Activated CD4-positive, alpha-beta T cell treated with anti-CD3 and anti-CD28 coated beads, Interleukin-2, Interleukin-6, amounts not matched to agents 100 ng/mL and 50 ng/mL, durations not matched to agents 16 hours and 8 hours (primary cell): ENCODE data around the gene CD86.
A peak's percentile ranks its signal among the peaks of the same experiment; 100 is the strongest.

ENCODE experiments used
- DNase-seq: peaks from one replicate; pipeline ENCODE4 v3.0.0-alpha.2; 2020

The CD86 gene

DNA sequence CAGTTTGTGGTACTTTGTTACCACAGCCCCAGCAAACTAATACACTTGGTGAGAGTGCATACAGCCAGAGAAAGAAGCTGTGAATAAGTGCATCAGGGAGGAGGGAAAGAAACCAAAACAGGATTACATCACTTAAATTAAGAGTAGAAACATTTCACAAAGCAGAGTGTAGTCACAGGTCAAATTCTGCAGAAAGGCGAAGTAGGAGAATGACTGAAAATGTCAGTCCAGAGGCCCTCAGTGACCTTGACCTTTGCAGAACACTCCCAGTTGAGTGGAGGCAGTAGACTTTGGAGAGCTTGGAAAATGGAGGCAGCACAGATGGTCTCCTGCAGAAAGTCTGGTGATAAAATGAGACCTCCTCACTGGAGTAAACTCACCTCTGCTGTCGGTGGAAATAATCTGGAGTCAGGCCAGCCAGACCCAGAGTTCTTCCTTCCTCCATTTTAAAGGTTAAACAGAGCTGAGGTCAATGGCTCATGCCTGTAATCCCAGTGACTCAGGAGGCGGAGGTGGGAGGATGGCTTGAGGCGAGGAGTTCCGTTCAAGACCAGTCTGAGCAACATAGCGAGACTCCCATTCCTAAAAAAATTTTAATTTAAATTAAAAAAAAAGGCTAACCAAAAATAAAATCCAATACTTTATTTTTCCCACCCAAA lies 5.0 kb downstream of the CD86 start:
- DNase-seq = no peak

DNA sequence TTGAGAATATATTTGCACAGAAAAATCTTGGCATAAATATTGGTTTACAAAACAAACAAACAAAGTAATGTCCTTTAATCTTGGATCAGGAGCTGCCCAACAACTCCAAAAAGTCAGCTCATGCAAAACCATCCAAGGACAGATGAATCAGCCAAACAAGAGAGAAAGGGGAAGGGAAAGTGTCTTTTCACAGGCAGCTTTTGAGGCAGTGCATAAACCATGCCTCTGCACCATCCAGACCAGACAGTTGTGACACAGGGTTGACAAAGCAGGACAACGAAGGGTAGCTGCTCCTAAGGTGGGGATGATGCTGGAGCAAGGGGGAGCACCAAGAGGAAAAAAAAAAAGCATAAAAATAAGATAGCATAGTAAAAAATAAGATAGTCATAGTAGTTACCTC lies 8.7 kb downstream of the CD86 start:
- DNase-seq = no peak

DNA sequence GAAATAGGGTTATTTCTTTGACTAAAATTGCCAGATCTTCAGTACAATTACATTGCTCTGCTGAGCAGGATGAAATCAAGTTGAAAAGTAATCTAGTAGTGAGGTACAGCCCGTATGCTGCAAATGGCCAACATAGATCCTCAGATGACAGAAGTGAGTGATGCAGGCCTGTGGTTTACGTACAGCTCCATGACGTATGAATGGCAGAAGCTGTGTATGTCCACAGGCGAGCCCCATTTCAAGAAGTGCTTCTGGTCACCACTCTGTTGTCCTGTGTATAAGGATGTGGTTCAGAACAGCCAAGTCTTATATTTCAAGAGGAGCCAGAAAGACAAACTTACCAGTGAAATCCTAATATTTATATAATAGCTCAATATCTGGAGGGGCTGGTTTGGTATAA lies 9.2 kb downstream of the CD86 start:
- no peak for DNase-seq

DNA sequence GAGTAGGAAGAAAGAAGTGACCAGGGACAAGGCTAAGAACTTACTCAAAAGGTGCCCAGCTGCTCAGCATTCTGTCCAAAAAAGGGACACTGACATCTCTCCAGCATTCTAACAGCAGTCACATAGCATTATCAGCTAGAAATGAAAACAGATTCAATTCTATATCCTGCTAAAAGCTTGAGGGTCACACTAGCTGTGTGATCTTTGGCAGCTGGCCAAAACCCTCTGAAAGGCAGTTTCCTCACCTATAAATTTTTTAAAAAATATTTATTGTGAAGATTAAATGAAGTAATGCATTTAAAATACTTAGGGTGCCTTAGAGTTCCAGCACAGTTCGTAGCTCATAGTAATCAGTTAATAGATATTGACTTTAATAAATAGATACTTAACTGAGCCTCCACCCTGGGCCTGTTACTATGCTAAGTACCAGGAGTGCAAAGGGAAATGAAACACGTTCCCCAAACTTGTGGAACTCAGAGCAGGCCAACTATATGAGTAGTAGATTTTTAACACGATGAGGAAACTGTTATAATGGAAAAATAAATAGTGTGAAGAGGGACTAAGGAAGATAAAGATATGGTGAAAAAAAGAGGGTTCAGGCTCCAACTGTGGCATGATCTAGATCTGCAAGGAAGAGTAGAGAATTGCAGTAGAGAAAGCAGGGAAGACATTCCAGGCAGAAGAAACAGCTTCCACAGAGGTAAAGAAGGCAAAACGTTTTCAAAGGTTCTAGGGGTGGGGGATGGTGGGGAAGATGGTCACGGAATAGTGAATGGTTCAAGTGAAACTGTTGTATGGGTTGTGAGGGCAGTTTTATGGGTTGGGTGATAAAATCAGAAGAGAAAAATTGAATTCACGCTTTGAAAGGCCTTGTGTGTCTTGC lies 11.4 kb downstream of the CD86 start:
- DNase-seq = no peak

DNA sequence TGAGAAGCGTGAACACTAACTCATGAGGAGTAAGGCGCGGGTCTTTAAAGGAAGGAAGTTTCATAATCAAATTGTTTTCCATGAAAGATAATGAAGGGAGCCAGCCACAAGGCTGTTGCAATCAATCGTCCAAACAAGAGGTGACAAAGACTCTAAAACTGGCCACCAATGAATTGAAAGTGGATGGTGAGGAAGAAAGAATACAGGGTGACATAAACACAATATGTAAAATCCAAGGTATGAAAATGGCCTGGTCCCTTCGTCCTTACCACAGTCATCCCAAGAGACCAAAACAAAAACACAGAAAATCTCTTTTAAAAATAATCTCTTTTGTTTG lies 12.0 kb downstream of the CD86 start:
- peak; percentile 39 for DNase-seq

DNA sequence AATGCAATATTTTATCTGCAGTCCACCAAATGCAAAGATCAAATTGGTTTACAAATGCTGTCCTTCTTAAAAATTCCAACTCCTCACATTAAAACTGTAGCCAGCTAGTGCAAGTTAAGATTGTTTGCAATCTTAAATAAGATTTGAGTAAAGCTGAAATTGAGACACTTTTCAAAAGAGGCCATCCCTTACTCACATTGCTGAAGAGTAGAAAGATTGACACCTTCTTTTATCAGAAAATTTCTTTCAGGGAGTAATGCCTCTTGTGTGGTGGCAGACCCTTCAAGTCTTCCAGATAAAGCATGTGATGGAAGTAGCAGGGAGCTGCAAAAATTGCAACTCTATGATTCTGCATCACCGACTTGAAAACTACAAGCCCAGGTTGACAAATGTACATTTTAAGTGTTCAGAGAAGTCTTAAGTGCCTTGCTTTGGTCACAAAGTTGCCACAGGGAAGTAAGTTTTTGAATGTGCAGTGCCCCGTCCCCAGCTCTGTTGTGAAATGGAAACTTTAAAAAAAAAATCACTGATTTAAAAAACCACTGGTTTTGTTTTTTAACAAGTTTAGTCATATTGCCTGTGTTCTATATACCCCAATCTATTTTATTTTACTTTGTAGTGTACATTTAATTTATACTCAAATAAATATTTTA lies 12.6 kb downstream of the CD86 start:
- peak; percentile 66 for DNase-seq

DNA sequence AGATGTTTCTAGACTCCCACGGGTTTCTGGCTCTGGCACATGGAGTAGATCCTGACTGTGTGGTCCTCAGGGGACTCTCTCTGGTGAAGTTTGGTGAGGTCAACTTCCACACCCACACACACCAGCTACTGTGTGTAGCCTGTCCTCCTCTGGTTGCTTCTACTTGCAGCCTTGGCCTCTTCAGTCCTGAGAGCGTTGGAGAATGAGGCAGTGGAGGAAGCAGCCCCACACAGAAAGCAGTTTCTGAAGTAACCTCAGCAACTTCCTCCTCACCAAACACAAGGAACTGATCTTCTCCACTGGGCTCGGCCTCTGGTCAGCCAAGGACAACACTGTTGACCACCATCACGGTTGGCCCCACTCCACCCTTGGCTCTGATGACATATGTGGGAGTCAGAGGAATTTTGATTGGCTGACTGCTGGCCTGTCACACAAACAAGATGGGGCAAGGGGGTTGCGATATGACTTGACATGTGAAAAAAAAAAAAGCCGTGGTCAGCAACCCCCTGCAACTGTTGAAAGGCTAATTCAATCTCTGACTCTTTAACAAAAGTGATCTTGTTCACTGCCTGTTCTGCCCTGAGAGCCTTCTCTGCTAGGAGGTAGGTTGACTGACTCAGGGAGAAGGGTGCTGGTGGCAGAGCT lies 19.6 kb downstream of the CD86 start:
- DNase-seq = peak; percentile 88

DNA sequence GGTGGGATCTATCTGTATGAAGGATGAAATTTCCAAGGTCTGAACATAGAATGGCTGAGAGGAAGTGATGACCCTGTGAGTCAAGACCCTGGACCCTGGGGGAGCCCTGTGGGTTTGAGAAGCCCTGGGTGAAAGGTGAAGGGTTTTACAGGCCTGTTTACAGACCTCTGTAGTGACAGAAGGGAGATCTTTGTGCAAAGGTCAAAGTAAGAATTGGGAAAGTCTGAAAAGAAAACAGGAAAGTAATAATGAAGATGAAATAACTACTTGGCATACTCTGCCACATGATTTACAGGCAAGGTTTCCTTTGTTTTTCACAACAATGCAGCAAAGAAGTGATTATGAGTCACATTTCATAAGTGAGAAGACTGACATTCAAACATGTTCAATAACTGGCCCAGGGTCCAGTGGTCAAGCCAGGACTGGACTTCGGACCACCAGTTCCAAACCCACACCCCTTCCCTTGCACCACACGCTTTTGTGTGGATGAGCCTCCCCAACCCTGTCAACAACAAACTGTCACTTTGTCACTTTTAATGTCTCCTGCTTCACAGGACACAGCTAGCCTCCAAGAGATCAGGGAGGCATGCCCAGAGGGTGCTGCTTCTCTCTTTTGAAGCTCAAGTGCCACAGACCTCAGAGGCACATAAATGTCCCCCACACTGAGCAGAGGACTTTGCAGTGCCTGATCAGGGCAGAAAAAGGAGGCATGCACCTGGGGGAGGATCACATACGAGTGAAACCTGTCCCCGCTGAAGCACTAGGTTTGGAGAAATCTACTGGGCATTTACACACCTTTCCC lies 21.5 kb downstream of the CD86 start:
- DNase-seq = peak; percentile 56

DNA sequence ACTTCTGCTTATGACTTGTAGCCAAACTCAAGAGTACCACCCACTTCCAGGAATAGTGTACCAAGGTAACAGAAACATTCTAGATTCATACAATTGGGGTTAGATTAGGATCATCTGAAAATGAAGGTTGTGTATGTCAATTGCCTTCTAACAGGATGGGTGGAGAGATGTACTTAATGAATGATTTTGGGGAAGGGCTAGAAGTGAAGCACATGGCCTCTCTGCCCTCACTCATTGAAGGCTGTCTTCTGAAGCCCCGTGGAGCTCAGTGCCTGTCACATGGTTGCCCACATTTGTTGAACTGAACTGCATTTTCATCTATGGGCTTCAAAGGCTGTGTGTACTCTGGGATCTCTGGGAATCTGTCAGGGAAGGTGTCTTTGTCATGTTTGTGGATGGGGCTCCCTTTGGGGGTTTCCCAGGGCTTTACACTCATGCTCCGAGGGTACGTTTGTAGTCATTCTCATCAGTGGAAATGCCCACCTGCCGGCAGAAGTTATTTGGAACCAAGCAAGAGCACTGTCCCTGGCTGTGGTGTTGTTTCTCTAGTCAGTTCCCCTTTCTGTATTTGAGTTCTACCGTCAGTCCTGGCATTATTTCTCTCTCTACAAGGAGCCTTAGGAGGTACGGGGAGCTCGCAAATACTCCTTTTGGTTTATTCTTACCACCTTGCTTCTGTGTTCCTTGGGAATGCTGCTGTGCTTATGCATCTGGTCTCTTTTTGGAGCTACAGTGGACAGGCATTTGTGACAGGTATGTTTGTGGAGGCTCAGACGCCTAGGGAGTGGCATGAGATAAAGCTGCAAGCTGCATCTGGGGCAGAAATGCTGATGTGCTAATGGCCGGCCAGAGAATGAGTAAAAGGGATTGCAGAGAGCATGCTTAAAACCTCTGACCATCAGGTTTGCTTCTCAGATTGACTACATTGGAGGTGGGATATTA lies 22.4 kb downstream of the CD86 start:
- peak; percentile 76 for DNase-seq

DNA sequence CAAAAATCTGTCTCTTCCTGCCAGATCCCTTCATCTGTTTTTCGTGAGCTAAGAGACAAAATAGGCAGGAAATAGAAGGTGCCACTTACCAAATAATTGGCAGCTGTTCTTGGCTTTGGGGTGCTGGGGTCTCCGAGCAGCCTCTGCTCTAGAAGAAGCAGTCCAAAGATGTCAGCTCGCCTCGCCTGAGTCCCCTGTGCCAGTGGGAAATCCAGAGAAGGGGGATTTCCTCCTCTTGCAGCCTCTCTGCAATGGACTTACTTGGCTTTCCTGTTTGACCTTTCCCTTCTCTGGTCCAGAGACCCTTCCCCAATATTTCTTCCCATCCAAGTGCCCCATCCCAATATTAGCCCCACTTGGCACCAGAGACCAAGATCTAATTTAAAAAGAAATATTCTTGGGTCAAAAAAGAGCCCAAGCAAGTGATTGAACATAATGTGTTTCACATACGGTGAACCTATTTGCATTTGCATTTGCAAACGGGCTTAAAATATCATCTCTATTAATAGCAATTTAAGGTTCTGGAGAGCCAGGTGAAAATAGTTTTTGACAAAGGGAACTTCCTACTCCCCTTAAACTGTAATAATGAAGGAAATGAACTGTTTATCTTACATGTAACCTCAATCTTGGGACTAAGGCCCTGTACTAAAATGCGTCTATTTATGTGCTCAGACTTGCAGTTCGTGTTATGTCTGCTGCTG lies 23.2 kb downstream of the CD86 start:
- no peak for DNase-seq

DNA sequence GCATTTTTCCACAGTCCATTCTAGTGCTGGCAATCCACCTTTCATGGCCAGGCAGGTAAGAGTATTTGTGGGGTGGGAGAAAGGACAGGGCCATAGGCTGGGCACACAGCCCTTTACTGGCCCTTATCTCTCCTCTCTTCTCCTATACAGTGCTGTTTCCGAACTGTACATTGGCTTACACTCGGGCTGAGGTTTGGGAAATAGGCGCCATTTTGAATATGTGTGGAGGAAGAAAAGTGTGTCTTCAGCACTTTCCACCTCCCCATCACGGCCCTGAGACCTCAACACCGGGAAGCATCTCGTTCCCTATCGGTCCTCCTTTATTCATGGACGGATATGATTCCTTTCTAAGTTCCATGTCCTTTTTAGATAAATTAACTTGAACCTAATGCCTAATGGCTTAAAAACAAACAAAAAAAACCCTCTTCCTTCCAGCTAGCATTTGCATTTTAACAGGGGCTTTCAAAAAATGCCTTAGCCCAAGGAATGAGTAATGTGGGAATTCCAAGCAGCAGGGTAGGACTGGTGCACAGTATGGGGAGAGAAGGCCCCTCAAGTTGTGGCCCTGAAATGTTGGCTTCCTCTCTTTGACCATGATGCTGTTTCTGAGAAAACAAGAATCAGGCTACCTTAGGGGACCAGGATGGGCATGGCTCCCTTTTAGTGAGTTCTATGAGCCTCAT lies 24.5 kb downstream of the CD86 start:
- DNase-seq = no peak

DNA sequence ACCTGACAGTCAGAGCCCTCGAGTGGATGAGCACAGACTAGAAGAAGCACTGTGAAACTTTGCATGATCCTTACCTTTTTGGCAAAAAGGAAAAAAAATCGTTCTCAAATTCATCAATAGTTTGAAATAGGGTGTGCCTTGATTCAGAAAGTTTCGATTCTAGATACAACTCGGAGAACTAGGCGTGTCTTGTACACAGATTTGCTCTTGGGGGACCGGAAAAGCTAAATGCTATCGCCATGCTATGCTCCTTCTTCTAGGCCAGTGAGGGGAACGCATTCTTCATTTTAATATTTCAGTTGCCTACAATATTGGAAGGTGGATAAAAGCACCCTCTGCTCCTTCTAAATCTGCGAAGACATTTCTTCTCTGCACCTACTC lies 25.0 kb downstream of the CD86 start:
- DNase-seq = peak; percentile 39

DNA sequence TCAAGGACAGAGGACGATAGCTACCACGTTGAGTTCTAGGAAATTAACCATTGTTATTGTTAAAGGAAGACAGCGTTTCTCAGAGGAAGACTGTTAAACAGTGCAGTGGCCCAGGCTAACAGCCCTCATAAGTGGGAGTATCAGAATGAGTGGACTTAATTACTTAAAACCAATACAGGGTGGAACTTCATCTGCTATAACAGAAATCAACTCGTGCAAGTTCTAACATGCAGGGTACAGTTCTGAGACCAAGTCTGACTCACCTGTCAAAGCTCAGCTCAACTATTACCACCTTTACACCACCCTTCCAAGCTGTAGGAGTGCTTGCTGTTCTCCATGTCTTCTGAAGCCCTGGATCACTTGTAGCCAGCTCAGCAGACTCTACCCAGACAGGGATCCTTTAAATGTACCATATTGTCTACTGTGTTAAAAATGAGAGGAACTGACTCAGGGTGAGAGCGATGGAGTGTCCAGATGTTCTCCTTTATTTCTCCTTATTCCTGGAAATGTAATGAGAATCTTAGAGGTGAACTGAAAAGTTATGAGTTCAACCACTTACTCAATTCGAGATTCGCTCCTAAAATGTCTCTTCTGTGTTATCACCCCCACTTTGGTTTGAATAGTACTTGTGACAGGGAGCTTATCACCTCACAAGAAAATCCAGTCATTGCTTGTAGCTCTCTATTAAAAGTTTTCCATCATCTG lies 26.5 kb downstream of the CD86 start:
- DNase-seq = peak; percentile 83

DNA sequence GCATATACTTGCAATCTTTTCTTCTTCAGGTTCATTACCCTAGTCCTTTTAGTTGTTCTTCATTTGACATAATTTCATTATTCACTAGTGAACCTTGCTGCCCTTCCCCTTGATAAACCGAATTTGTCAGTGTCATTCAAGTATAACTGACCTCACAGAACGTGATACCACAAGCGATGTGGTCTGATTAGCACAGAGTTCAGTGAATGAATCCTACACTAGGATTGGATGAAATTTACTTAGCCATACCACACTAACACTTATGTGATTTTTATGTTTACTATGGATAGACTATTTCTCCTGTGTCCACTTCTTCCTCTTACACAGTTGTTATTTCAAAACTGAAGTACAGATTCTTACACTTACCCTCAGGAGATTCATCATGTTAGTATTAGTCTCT lies 27.2 kb downstream of the CD86 start:
- peak; percentile 48 for DNase-seq

DNA sequence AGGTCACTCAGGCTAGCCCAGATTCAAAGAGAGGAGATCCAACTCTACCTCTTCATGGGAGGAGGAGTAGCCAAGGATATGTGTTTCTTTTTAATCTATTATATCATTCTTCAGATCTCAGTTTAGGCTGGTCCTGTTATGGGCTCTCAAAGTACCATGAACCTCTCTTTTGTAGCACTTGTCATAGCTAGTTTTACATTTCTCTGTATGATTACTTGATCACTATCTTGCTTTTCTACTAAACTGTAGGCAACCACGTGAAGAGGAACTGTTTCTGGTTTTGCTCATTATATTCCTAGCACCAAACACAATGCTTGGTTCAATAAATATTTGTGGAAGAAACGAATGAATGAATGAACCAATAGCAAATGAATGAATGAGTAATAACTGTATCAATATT lies 29.6 kb downstream of the CD86 start:
- DNase-seq = peak; percentile 59

DNA sequence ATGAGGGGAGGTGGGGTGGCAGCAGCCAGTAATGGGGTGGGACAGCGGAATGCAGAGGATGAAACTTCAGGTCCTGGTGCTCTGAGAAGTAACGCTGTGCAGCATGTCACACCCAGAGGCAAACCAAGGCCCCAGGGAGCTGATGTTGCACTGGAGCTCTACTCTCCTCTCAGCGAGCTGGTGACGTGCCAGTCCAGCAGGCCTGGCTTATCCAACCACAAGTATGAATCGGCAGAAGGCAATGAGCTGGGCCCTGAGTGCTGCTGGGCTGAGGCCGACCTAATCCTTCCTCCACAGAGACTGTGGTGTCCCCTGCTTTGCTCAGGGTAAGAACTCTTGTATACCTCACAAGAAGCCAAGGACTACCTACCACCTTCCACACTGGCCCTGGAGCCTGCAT lies 30.5 kb downstream of the CD86 start:
- no peak for DNase-seq

DNA sequence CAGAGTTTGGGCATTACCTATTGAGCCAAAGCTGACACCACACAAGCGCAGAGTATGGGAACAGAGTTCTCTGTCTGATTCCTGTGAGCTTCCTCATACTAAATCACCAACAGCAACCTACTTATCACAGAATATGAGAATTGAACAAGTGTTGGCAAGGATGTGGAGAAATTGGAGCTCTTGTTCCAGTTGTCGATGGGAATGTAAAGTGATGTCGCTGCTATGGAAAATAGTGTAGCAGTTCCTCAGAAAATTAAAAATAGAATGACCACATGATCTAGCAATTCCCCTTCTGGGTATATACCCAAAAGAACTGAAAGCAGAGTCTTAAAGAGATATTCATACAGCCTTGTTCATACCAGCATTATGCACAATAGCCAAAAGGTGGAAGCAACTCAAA lies 33.4 kb downstream of the CD86 start:
- DNase-seq = no peak

DNA sequence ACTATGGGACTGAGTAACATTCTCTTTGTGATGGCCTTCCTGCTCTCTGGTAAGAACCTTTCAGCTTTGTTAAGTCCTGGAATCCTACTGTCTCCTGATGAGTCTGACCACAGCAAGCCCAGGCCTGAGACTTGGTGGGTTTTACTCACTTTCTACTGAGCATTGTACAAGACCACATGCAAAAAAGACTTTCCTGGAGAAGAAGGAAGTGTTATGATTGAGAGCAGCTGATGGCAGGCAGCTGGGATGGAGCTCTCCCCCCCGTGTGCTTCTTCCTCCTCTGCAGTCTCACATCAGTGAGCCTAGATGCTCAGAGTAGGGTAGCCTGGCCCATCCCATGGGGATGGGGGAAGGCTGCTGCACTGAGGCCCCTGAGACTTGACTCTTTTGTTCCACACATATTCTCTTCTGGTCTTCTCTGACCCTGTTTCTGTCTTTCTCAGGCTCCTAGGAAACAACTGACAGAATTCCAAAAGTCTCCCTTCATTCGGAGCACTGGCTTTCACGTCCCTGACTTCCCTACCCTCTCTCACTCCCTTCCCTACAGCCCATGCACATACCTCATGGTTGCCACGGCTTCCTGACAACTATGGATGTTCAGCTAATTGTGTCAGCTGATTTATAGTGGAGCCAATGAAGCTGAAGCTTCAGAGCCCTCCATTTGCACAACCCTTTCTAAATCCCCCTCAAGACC lies 36.6 kb downstream of the CD86 start:
- DNase-seq = peak; percentile 39
